Measurements from ENCODE around the gene KAZN.

The KAZN gene

GRCh38 chr1:14746393-14746792, 147.9 kb downstream of the KAZN start:
- DNase-seq, result no peak

GRCh38 chr1:14748151-14748550, 149.7 kb downstream of the KAZN start:
- DNase-seq, result no peak

GRCh38 chr1:14748977-14749376, 150.5 kb downstream of the KAZN start:
- DNase-seq, result no peak

- no peak for DNase-seq
Observed at GRCh38 chr1:14750490-14750889, 152.0 kb downstream of the KAZN start.

GRCh38 chr1:14755518-14756252, 157.2 kb downstream of the KAZN start:
- peak; percentile 37 to 51 for DNase-seq

- no peak for DNase-seq
Observed at GRCh38 chr1:14756589-14757285, 158.3 kb downstream of the KAZN start.

- DNase-seq, result no peak
Observed at GRCh38 chr1:14757286-14757625, 158.8 kb downstream of the KAZN start.

- DNase-seq, result no peak
Observed at GRCh38 chr1:14759042-14759818, 160.7 kb downstream of the KAZN start.

GRCh38 chr1:14759843-14760242, 161.4 kb downstream of the KAZN start:
- DNase-seq, result no peak

GRCh38 chr1:14760780-14761179, 162.3 kb downstream of the KAZN start:
- DNase-seq, result no peak

- no peak for DNase-seq
Observed at GRCh38 chr1:14761291-14762153, 163.0 kb downstream of the KAZN start.

GRCh38 chr1:14763977-14764376, 165.5 kb downstream of the KAZN start:
- DNase-seq, result no peak

- no peak for DNase-seq
Observed at GRCh38 chr1:14765773-14766172, 167.3 kb downstream of the KAZN start.

- DNase-seq, result no peak
Observed at GRCh38 chr1:14767075-14767474, 168.6 kb downstream of the KAZN start.

GRCh38 chr1:14768582-14769304, 170.3 kb downstream of the KAZN start:
- DNase-seq, result no peak

GRCh38 chr1:14769486-14770274, 171.2 kb downstream of the KAZN start:
- no peak for DNase-seq

- peak; percentile 43 to 46 for DNase-seq
Observed at GRCh38 chr1:14773396-14774025, 175.0 kb downstream of the KAZN start.

GRCh38 chr1:14774225-14774624, 175.7 kb downstream of the KAZN start:
- DNase-seq, result no peak

- DNase-seq, result no peak
Observed at GRCh38 chr1:14774988-14775387, 176.5 kb downstream of the KAZN start.

- no peak for DNase-seq
Observed at GRCh38 chr1:14775434-14775833, 176.9 kb downstream of the KAZN start.

Measured in inflammatory macrophage treated with lipopolysaccharide for 1 hour (primary cell).